ENCODE measurements around the gene PRKCE.

GRCh38 chr2:45964223-45964841 lies 312.9 kb downstream of the PRKCE start:
- TF ChIP-seq ZNF274 (IDR thresholded peaks at IDR 0.05; ENCODE audit: low read depth, low read length) (no peak), YY1 (IDR thresholded peaks at IDR 0.05; ENCODE audit: insufficient read depth, insufficient read length) (no peak)

All from NT2/D1 (cell line).